ENCODE results near the gene ADAR. TPM values are rescaled to one million over a fixed set of nuclear protein-coding genes. Genes with fewer than 3 reads are reported as not detected.

ADAR gene
- total RNA-seq, 2 donors from 2014 or later, result 197 to 231 TPM

GRCh38 chr1:154624746-154625643 is 17.0 kb upstream of the ADAR start:
- no peak overlapping the region for H3K27ac Mint-ChIP-seq
- H3K36me3 Mint-ChIP-seq (ENCODE audit: low read depth), result peaks cover 6% of the 10 kb centered on the region
- H3K27me3 Mint-ChIP-seq, result no peaks in the 10 kb centered on the region
- H3K9me3 ChIP-seq (ENCODE audit: control insufficient read depth, low read length, poor library complexity, severe bottlenecking), result peaks cover 4% of the 10 kb centered on the region
- no peak for DNase-seq
- no peak for ATAC-seq
- peaks cover 32% of the 10 kb centered on the region for H3K4me1 Mint-ChIP-seq
- no peak overlapping the region for H3K4me3 Mint-ChIP-seq

- Mint-ChIP-seq H3K27me3 (no peaks in the 10 kb centered on the region), H3K36me3 (ENCODE audit: low read depth) (peaks cover 4% of the 10 kb centered on the region), H3K27ac (peak overlapping the region; percentile 77), H3K4me1 (peaks cover 31% of the 10 kb centered on the region), H3K4me3 (peak overlapping the region; percentile 5)
- H3K9me3 ChIP-seq (ENCODE audit: control insufficient read depth, low read length, poor library complexity, severe bottlenecking), result no peaks in the 10 kb centered on the region
- ATAC-seq (no peak), DNase-seq (no peak)
Observed at GRCh38 chr1:154623358-154623757, 15.4 kb upstream of the ADAR start.

- H3K36me3 Mint-ChIP-seq (ENCODE audit: low read depth), result peaks cover 6% of the 10 kb centered on the region
- H3K4me1 Mint-ChIP-seq, result peaks cover 29% of the 10 kb centered on the region
- H3K9me3 ChIP-seq (ENCODE audit: control insufficient read depth, low read length, poor library complexity, severe bottlenecking), result no peaks in the 10 kb centered on the region
- DNase-seq (no peak), ATAC-seq (no peak)
- H3K27me3 Mint-ChIP-seq, result no peaks in the 10 kb centered on the region
- H3K27ac Mint-ChIP-seq, result peak overlapping the region; percentile 77
- H3K4me3 Mint-ChIP-seq, result peak overlapping the region; percentile 5
Observed at GRCh38 chr1:154622503-154623039, 14.6 kb upstream of the ADAR start.

GRCh38 chr1:154621875-154622274 is 13.9 kb upstream of the ADAR start:
- H3K4me3 Mint-ChIP-seq, result no peak overlapping the region
- no peaks in the 10 kb centered on the region for H3K9me3 ChIP-seq (ENCODE audit: control insufficient read depth, low read length, poor library complexity, severe bottlenecking)
- peaks cover 6% of the 10 kb centered on the region for H3K36me3 Mint-ChIP-seq (ENCODE audit: low read depth)
- peaks cover 26% of the 10 kb centered on the region for H3K4me1 Mint-ChIP-seq
- peak overlapping the region; percentile 77 for H3K27ac Mint-ChIP-seq
- DNase-seq, result no peak
- ATAC-seq, result no peak
- no peaks in the 10 kb centered on the region for H3K27me3 Mint-ChIP-seq

- H3K4me1 Mint-ChIP-seq, result peaks cover 26% of the 10 kb centered on the region
- no peak for DNase-seq
- ATAC-seq, result no peak
- no peak overlapping the region for H3K27ac Mint-ChIP-seq
- peaks cover 6% of the 10 kb centered on the region for H3K36me3 Mint-ChIP-seq (ENCODE audit: low read depth)
- no peaks in the 10 kb centered on the region for H3K27me3 Mint-ChIP-seq
- H3K4me3 Mint-ChIP-seq, result no peak overlapping the region
- H3K9me3 ChIP-seq (ENCODE audit: control insufficient read depth, low read length, poor library complexity, severe bottlenecking), result no peaks in the 10 kb centered on the region
Observed at GRCh38 chr1:154620751-154621150, 12.8 kb upstream of the ADAR start.

- DNase-seq (no peak), ATAC-seq (no peak)
- H3K9me3 ChIP-seq (ENCODE audit: control insufficient read depth, low read length, poor library complexity, severe bottlenecking), result no peaks in the 10 kb centered on the region
- Mint-ChIP-seq H3K27ac (peak overlapping the region; percentile 34), H3K27me3 (no peaks in the 10 kb centered on the region), H3K36me3 (ENCODE audit: low read depth) (peaks cover 6% of the 10 kb centered on the region), H3K4me3 (no peak overlapping the region), H3K4me1 (peaks cover 33% of the 10 kb centered on the region)
Observed at GRCh38 chr1:154619181-154619948, 11.4 kb upstream of the ADAR start.

- H3K4me3 Mint-ChIP-seq, result no peak overlapping the region
- ATAC-seq (no peak), DNase-seq (no peak)
- no peaks in the 10 kb centered on the region for H3K9me3 ChIP-seq (ENCODE audit: control insufficient read depth, low read length, poor library complexity, severe bottlenecking)
- H3K27me3 Mint-ChIP-seq, result no peaks in the 10 kb centered on the region
- peaks cover 4% of the 10 kb centered on the region for H3K36me3 Mint-ChIP-seq (ENCODE audit: low read depth)
- no peak overlapping the region for H3K27ac Mint-ChIP-seq
- peaks cover 24% of the 10 kb centered on the region for H3K4me1 Mint-ChIP-seq
Observed at GRCh38 chr1:154616659-154617345, 8.8 kb upstream of the ADAR start.

GRCh38 chr1:154615411-154615810 is 7.4 kb upstream of the ADAR start:
- Mint-ChIP-seq H3K27ac (peak overlapping the region; percentile 14), H3K4me3 (no peak overlapping the region), H3K4me1 (peaks cover 26% of the 10 kb centered on the region), H3K27me3 (no peaks in the 10 kb centered on the region), H3K36me3 (ENCODE audit: low read depth) (peaks cover 4% of the 10 kb centered on the region)
- no peak for DNase-seq
- ATAC-seq, result no peak
- no peaks in the 10 kb centered on the region for H3K9me3 ChIP-seq (ENCODE audit: control insufficient read depth, low read length, poor library complexity, severe bottlenecking)

- H3K9me3 ChIP-seq (ENCODE audit: control insufficient read depth, low read length, poor library complexity, severe bottlenecking), result no peaks in the 10 kb centered on the region
- H3K4me3 Mint-ChIP-seq, result no peak overlapping the region
- no peak for ATAC-seq
- no peak for DNase-seq
- no peaks in the 10 kb centered on the region for H3K27me3 Mint-ChIP-seq
- peaks cover 4% of the 10 kb centered on the region for H3K36me3 Mint-ChIP-seq (ENCODE audit: low read depth)
- peak overlapping the region; percentile 14 for H3K27ac Mint-ChIP-seq
- peaks cover 30% of the 10 kb centered on the region for H3K4me1 Mint-ChIP-seq
Observed at GRCh38 chr1:154614901-154615300, 6.9 kb upstream of the ADAR start.

- H3K27me3 Mint-ChIP-seq, result no peaks in the 10 kb centered on the region
- no peak for ATAC-seq
- H3K4me1 Mint-ChIP-seq, result peaks cover 35% of the 10 kb centered on the region
- no peak for DNase-seq
- no peaks in the 10 kb centered on the region for H3K9me3 ChIP-seq (ENCODE audit: control insufficient read depth, low read length, poor library complexity, severe bottlenecking)
- H3K4me3 Mint-ChIP-seq, result no peak overlapping the region
- peak overlapping the region; percentile 14 for H3K27ac Mint-ChIP-seq
- peaks cover 4% of the 10 kb centered on the region for H3K36me3 Mint-ChIP-seq (ENCODE audit: low read depth)
Observed at GRCh38 chr1:154614247-154614646, 6.3 kb upstream of the ADAR start.

- peaks cover 5% of the 10 kb centered on the region for H3K36me3 Mint-ChIP-seq (ENCODE audit: low read depth)
- no peak overlapping the region for H3K4me3 Mint-ChIP-seq
- no peaks in the 10 kb centered on the region for H3K9me3 ChIP-seq (ENCODE audit: control insufficient read depth, low read length, poor library complexity, severe bottlenecking)
- peak overlapping the region; percentile 77 for H3K27ac Mint-ChIP-seq
- H3K4me1 Mint-ChIP-seq, result peaks cover 51% of the 10 kb centered on the region
- no peaks in the 10 kb centered on the region for H3K27me3 Mint-ChIP-seq
- ATAC-seq (no peak), DNase-seq (no peak)
Observed at GRCh38 chr1:154611150-154611862, 3.3 kb upstream of the ADAR start.

Data from T-helper 17 cell (primary cell).